Panc1 (cell line): ENCODE data around the gene TIMM17B. TPM values are rescaled to one million over a fixed set of nuclear protein-coding genes. Genes with fewer than 3 reads are reported as not detected.

Experiments
- ATAC-seq: fragments of 200-7000 bp; cut with Tn5 transposase; 2 replicates; pipeline ENCODE4 v1.9.1; 2020; ENCODE audit warnings: mild to moderate bottlenecking, moderate library complexity
- BruUV-seq: library from RNA; stranded (reverse); fragments of 400-500 nt; replicated peaks from 2 replicates; lab custom pipeline; 2021; lab: Mats Ljungman, UMichigan
- CTCF ChIA-PET: fragments of 300-600 bp; sonication (Branson Sonifier 250); formaldehyde crosslinking; loops from one replicate; lab custom pipeline; 2022; ENCODE audit warnings: antibody characterized with exemption; lab: Charles Lee
- POLR2A ChIA-PET: fragments of 300-600 bp; sonication (Branson Sonifier 250); formaldehyde crosslinking; loops from one replicate; lab custom pipeline; 2022; ENCODE audit warnings: antibody characterized with exemption; lab: Charles Lee
- DNase-seq: peaks from one replicate; pipeline ENCODE4 v3.0.0-alpha.2; 2010; ENCODE audit warnings: low read depth, low spot score
- H3K27ac ChIP-seq: 2 replicates; pipeline ENCODE4 v1.5.1; 2011; ENCODE audit warnings: mild to moderate bottlenecking, low read length, inconsistent platforms
- H3K27me3 ChIP-seq: fragments of 200-500 bp; sonication (Bioruptor generic); 2 replicates; pipeline ENCODE4 v1.6.0; 2014; ENCODE audit warnings: low read length, inconsistent platforms; ENCODE audit not compliant: control insufficient read depth, insufficient read depth
- H3K36me3 ChIP-seq: fragments of 200-500 bp; sonication (Bioruptor generic); 2 replicates; pipeline ENCODE4 v1.5.1; 2014; ENCODE audit warnings: inconsistent platforms, mild to moderate bottlenecking, low read length, moderate library complexity; ENCODE audit not compliant: control insufficient read depth, insufficient read depth
- H3K4me1 ChIP-seq: 2 replicates; pipeline ENCODE4 v1.5.1; 2011; ENCODE audit warnings: inconsistent platforms, mild to moderate bottlenecking, low read length, moderate library complexity; ENCODE audit not compliant: control insufficient read depth, insufficient read depth
- H3K4me3 ChIP-seq, 2 experiments: 2 replicates each; pipeline ENCODE4 v1.5.1; 2011 to 2012; ENCODE audit warnings: low read depth in 2 of 2, low read length in 2 of 2, mild to moderate bottlenecking in 2 of 2, inconsistent platforms in 1 of 2, moderate library complexity in 1 of 2
- H3K9me3 ChIP-seq: fragments of 200-500 bp; sonication (Bioruptor generic); 2 replicates; pipeline ENCODE4 v1.5.1; 2014; ENCODE audit warnings: low read depth, mild to moderate bottlenecking, inconsistent platforms, low read length, moderate library complexity; ENCODE audit not compliant: control insufficient read depth, insufficient read depth
- CTCF ChIP-seq: fragments of 450-650 bp; IDR thresholded peaks from 2 replicates; pipeline ENCODE4 v1.5.1; 2017; ENCODE audit warnings: mild to moderate bottlenecking
- POLR2AphosphoS5 ChIP-seq: IDR thresholded peaks from 2 replicates; pipeline ENCODE4 v1.6.1; 2012; ENCODE audit warnings: mild to moderate bottlenecking, low read depth, low read length, moderate library complexity
- REST ChIP-seq, 2 experiments: IDR thresholded peaks; 2 replicates each; pipeline ENCODE4 v1.6.1; 2011 to 2012; ENCODE audit warnings: low read depth in 2 of 2, control low read depth in 1 of 2, low read length in 1 of 2, mild to moderate bottlenecking in 1 of 2, moderate library complexity in 1 of 2; ENCODE audit not compliant: insufficient read depth in 1 of 2
- SIN3A ChIP-seq: IDR thresholded peaks from 2 replicates; pipeline ENCODE4 v1.6.1; 2012; ENCODE audit warnings: low read depth, mild to moderate bottlenecking, low read length, moderate library complexity, borderline replicate concordance; ENCODE audit not compliant: insufficient read depth
- TCF7L2 ChIP-seq: IDR thresholded peaks from 2 replicates; pipeline ENCODE4 v1.6.1; 2011; ENCODE audit warnings: mild to moderate bottlenecking, low read depth, low read length, inconsistent platforms
- in situ Hi-C: cut with HindIII; loops from 2 replicates; pipeline ENCODE4 v1.10.0; 2016; ENCODE audit warnings: low sequenced_read_pairs, low pct_unique_long_range_greater_than_20kb
- intact Hi-C: fragments of 100-400 bp; cut with micrococcal nuclease; formaldehyde crosslinking; loops from one replicate; pipeline ENCODE4 v1.10.0; 2022; ENCODE audit not compliant: unreplicated experiment
- total RNA-seq: library from RNA; stranded (reverse); gene quantifications from one replicate; pipeline ENCODE4 v1.2.1, GENCODE V29; 2021; ENCODE audit not compliant: unreplicated experiment

Gene TIMM17B
- total RNA-seq, 1 experiment from 2014 or later: 92.1 TPM

- TF ChIP-seq TCF7L2 (peak; percentile 71), CTCF (no peak), REST (IDR thresholded peaks at IDR 0.05; ENCODE audit: insufficient read depth in 1 of 2, low read depth in 2 of 2, low read length in 1 of 2) (no peak), POLR2AphosphoS5 (peak; percentile 96), SIN3A (peak; percentile 63; the same call in 1 of the 2 replicates)
- no peaks in the 10 kb centered on the region for H3K27me3 ChIP-seq
- ChIA-PET POLR2A (no interaction called here), CTCF (interaction anchor here (0.6 kb wide), 1 partner anchor 43 kb away, joined by 3 read pairs; no protein-coding TSS in a partner anchor)
- in situ Hi-C loops: no loop called here
- peaks cover 8% of the 10 kb centered on the region for H3K4me1 ChIP-seq
- H3K36me3 ChIP-seq: peaks cover 13% of the 10 kb centered on the region
- no peaks in the 10 kb centered on the region for H3K9me3 ChIP-seq
- DNase-seq (no peak), ATAC-seq (peak; percentile 90)
- intact Hi-C loops: no loop called here
- H3K4me3 ChIP-seq: peak within 1 kb of the TSS; percentile 76 to 88
- no TSS peak for BruUV-seq
- peak within 1 kb of the TSS; percentile 94 for H3K27ac ChIP-seq
These were observed 21.2 kb upstream of the TIMM17B start, which contains the start of gene PIM2 for GRCh38 chrX:48918643-48919340. Gene PIM2 (minus strand): TSS chrX:48919024. CDS start chrX:48918834, 190 bp downstream.

GRCh38 chrX:48918301-48918642, 20.7 kb upstream of the TIMM17B start:
- in situ Hi-C loops (no loop called here), intact Hi-C loops (no loop called here)
- peak overlapping the region; percentile 76 to 88 for H3K4me3 ChIP-seq
- peak overlapping the region; percentile 94 for H3K27ac ChIP-seq
- H3K4me1 ChIP-seq: peaks cover 12% of the 10 kb centered on the region
- H3K27me3 ChIP-seq: no peaks in the 10 kb centered on the region
- no peaks in the 10 kb centered on the region for H3K9me3 ChIP-seq
- TF ChIP-seq REST (IDR thresholded peaks at IDR 0.05; ENCODE audit: insufficient read depth in 1 of 2, low read depth in 2 of 2, low read length in 1 of 2) (no peak), SIN3A (no peak), TCF7L2 (no peak), POLR2AphosphoS5 (no peak), CTCF (no peak)
- no TSS peak for BruUV-seq
- ATAC-seq (peak; percentile 26; the same call in 1 of the 2 replicates), DNase-seq (no peak)
- ChIA-PET POLR2A (no interaction called here), CTCF (no interaction called here)
- H3K36me3 ChIP-seq: peaks cover 13% of the 10 kb centered on the region
